H1 (cell line): ENCODE results near the gene FAM170B.

Experiments
- ATF3 ChIP-seq: IDR thresholded peaks from 2 replicates; pipeline ENCODE4 v1.6.1; 2011; ENCODE audit warnings: low read depth, mild to moderate bottlenecking, low read length; ENCODE audit not compliant: insufficient read depth
- CHD1 ChIP-seq: IDR thresholded peaks from 2 replicates; pipeline ENCODE4 v1.6.1; 2012; ENCODE audit warnings: low read depth, low read length, improper control_type of control experiment
- CTCF ChIP-seq, 3 experiments: IDR thresholded peaks; 1 replicate in 2 of 3; 2 replicates in 1 of 3; pipeline versions ENCODE4 v1.5.1 to v1.6.1; 2011; ENCODE audit warnings: low read length in 3 of 3, mild to moderate bottlenecking in 3 of 3, inconsistent platforms in 2 of 3, low read depth in 1 of 3, moderate library complexity in 1 of 3; ENCODE audit not compliant: insufficient read depth in 1 of 3; ENCODE audit errors: control extremely low read depth in 1 of 3
- POLR2AphosphoS5 ChIP-seq: IDR thresholded peaks from 2 replicates; pipeline ENCODE4 v1.6.1; 2011; ENCODE audit warnings: low read depth, low read length
- RFX5 ChIP-seq: IDR thresholded peaks from 2 replicates; pipeline ENCODE4 v1.6.1; 2011; ENCODE audit warnings: low read depth, low read length, improper control_type of control experiment, borderline replicate concordance
- SRF ChIP-seq: IDR thresholded peaks from 2 replicates; pipeline ENCODE4 v1.6.1; 2011; ENCODE audit warnings: mild to moderate bottlenecking, low read depth, low read length, moderate library complexity
- TBP ChIP-seq: IDR thresholded peaks from 2 replicates; pipeline ENCODE4 v1.6.1; 2011; ENCODE audit warnings: low read depth, low read length, improper control_type of control experiment
- YY1 ChIP-seq: IDR thresholded peaks from 2 replicates; pipeline ENCODE4 v1.6.1; 2011; ENCODE audit warnings: low read depth, mild to moderate bottlenecking, low read length

- no peak for TF ChIP-seq SRF
- no peak for TF ChIP-seq CHD1
- no peak for TF ChIP-seq RFX5
- no peak for TF ChIP-seq YY1
- no peak for TF ChIP-seq POLR2AphosphoS5
- TF ChIP-seq ATF3 = no peak
- TF ChIP-seq CTCF (IDR thresholded peaks at IDR 0.05; ENCODE audit: control extremely low read depth in 1 of 3, insufficient read depth in 1 of 3, low read depth in 1 of 3, low read length in 3 of 3) = no peak
- no peak for TF ChIP-seq TBP
Measured at GRCh38 chr10:49133706-49134248, at the start of gene FAM170B.
